Fibroblast of villous mesenchyme (primary cell): Measurements from ENCODE around the gene CXorf49B. TPM values are rescaled to one million over a fixed set of nuclear protein-coding genes. Genes with fewer than 3 reads are reported as not detected.

Source experiments
- DNase-seq: peaks from one replicate; pipeline ENCODE4 v3.0.0-alpha.2; 2010; ENCODE audit warnings: low read depth
- H3K4me3 ChIP-seq: 2 replicates; pipeline ENCODE4 v1.5.1; 2011; ENCODE audit warnings: low read depth, mild to moderate bottlenecking, low read length
- CTCF ChIP-seq: IDR thresholded peaks from 2 replicates; pipeline ENCODE4 v1.5.1; 2012; ENCODE audit warnings: low read depth, mild to moderate bottlenecking, low read length; ENCODE audit not compliant: insufficient read depth
- small RNA-seq: library from RNA; depleted of rRNA; stranded (forward); fragments of <200 nt; gene quantifications from one replicate; pipeline ENCODE3, GENCODE V24; 2012
- total RNA-seq: library from RNA; depleted of rRNA; stranded (reverse); fragments of >200 nt; gene quantifications from 2 replicates; pipeline ENCODE4 v1.2.3, GENCODE V29; 2012

CXorf49B gene
- total RNA-seq, 1 donor: not detected

- DNase-seq: no peak
- H3K4me3 ChIP-seq: no peak overlapping the region
- no peak for TF ChIP-seq CTCF
Observed at GRCh38 chrX:71809886-71810285, 46.7 kb downstream of the CXorf49B start.

DNA sequence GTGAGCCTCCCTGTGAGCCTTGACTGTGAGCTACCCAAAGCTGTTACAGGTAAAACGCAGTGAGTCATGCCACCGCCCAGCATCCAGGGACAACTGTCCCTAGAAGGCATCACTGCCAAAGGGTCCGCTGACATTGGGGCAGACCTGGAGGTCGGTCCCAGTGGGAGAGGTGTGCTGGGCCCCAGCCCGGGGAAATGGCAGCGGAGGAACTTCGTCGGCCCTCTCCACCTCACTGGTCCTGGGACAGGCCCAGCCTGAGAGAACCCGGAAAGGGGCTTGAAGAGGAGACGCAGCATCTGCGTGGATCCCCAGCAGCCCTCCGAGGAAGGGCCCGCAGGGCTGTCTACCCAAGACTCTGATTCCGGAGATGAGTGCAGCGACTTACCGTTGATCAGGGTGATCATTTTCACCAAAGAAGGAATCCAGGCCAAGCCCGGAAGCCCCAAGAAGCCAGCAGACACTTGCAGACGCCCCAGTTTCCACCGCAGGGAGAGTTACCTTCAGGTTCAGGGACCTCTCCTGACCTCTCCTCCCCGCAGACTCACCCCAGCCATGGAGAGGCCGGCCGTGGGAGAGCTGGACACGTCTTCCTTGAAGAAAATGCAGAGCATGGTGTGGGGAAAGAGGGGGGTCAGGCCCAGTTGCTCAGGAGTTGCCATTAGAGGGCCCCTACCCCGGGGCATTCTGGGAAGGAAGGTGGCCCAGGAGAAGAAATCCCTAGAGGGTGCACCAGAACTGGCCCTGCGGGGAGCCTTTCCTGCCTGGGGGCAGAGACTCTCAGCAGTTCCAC, 51.2 kb downstream of the CXorf49B start:
- no peak for DNase-seq
- TF ChIP-seq CTCF: no peak
- no peak overlapping the region for H3K4me3 ChIP-seq

- H3K4me3 ChIP-seq: no peak overlapping the region
- DNase-seq: no peak
- no peak for TF ChIP-seq CTCF
Observed at GRCh38 chrX:71815121-71815905, 52.2 kb downstream of the CXorf49B start.

DNA sequence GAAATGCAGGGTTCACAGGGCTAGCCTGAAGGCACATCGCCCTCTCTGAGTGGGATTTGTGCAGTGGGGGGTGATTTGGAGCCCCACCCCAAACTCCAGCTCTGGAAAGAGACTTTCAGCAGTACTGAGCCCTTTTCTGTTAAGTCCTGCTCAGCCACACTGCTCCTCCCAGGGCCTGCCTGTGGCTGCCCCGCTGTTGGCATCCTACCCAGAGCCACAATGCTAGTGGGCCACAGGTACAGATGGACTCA, 52.7 kb downstream of the CXorf49B start:
- TF ChIP-seq CTCF: no peak

More for the DNA sequence above, 52.7 kb downstream of the CXorf49B start:
- DNase-seq: no peak
- no peak overlapping the region for H3K4me3 ChIP-seq

Small RNA genes lying within 50 kb of the gene (small RNA-seq; reads per million reads assigned to genes)
- gene BX276092.1 (not detected), gene BX276092.6 (not detected), gene BX276092.8 (not detected)

Other genes with a start within 250 kb of the CXorf49B start
- gene OGT, start 230.2 kb upstream of the CXorf49B start, total RNA-seq: 124 and 159 TPM in 2 replicates
- gene GCNA, start 184.9 kb upstream of the CXorf49B start, total RNA-seq: 1.6 and 2.6 TPM in 2 replicates
- not detected in 2 replicates for gene CXCR3, start 144.8 kb upstream of the CXorf49B start, total RNA-seq
- gene CXorf49, start 45.1 kb upstream of the CXorf49B start, total RNA-seq: not detected in 2 replicates
- 9.7 and 9.9 TPM in 2 replicates for gene NHSL2, start 147.5 kb downstream of the CXorf49B start, total RNA-seq